CD14-positive monocyte (primary cell): Measurements from ENCODE around the gene TNFRSF12A. TPM values are rescaled to one million over a fixed set of nuclear protein-coding genes. Genes with fewer than 3 reads are reported as not detected.
A peak's percentile ranks its signal among the peaks of the same experiment; 100 is the strongest.

Source experiments
- DNase-seq, 3 donors: peaks; one replicate each; pipeline ENCODE4 v3.0.0-alpha.2; 2011 to 2022
- H2AFZ ChIP-seq: 2 replicates; pipeline ENCODE4 v1.6.0; 2012; ENCODE audit warnings: mild to moderate bottlenecking, low read depth, low read length, inconsistent platforms; ENCODE audit not compliant: insufficient read depth, poor library complexity, severe bottlenecking
- H3K27ac ChIP-seq, 2 donors: 1 replicate in 1 of 2; 2 replicates in 1 of 2; pipeline ENCODE4 v1.5.1; 2012 to 2013; ENCODE audit warnings: low read length in 2 of 2, control low read depth in 1 of 2, inconsistent platforms in 1 of 2, low read depth in 1 of 2, mild to moderate bottlenecking in 1 of 2
- H3K27me3 ChIP-seq, 2 donors: one replicate each; pipeline versions ENCODE4 v1.6.0 to v1.6.1; 2011 to 2013; ENCODE audit warnings: low read length in 2 of 2; ENCODE audit not compliant: control insufficient read depth in 2 of 2, insufficient read depth in 2 of 2
- H3K36me3 ChIP-seq, 2 donors: replicated peaks in 1 of 2; 1 replicate in 1 of 2; 2 replicates in 1 of 2; pipeline versions ENCODE4 v1.5.1 to v1.6.1; 2012 to 2013; ENCODE audit warnings: low read length in 2 of 2, control low read depth in 1 of 2, inconsistent platforms in 1 of 2, mild to moderate bottlenecking in 1 of 2; ENCODE audit not compliant: insufficient read depth in 2 of 2, control insufficient read depth in 1 of 2
- H3K4me1 ChIP-seq, 2 donors: 1 replicate in 1 of 2; 2 replicates in 1 of 2; pipeline versions ENCODE4 v1.5.1 to v1.6.1; 2012 to 2013; ENCODE audit warnings: low read length in 2 of 2, control low read depth in 1 of 2, inconsistent platforms in 1 of 2, mild to moderate bottlenecking in 1 of 2, moderate library complexity in 1 of 2; ENCODE audit not compliant: insufficient read depth in 2 of 2, control insufficient read depth in 1 of 2
- H3K4me2 ChIP-seq: replicated peaks from 2 replicates; pipeline ENCODE3; 2012; ENCODE audit warnings: low read length, moderate library complexity, mild to moderate bottlenecking; ENCODE audit not compliant: poor library complexity, severe bottlenecking; ENCODE audit errors: extremely low read depth
- H3K4me3 ChIP-seq, 3 experiments: fragments of 200-600 bp in 1 of 3; sonication (generic) in 1 of 3; replicated peaks in 1 of 3; 1 replicate in 2 of 3; 2 replicates in 1 of 3; pipeline ENCODE4 v1.5.1; 2011 to 2013; ENCODE audit warnings: low read length in 3 of 3, mild to moderate bottlenecking in 3 of 3, control low read depth in 2 of 3, low read depth in 2 of 3, inconsistent platforms in 1 of 3, moderate library complexity in 1 of 3
- H3K79me2 ChIP-seq: 2 replicates; pipeline ENCODE4 v1.6.0; 2012; ENCODE audit warnings: mild to moderate bottlenecking, control low read depth, inconsistent platforms, low read length, moderate library complexity; ENCODE audit not compliant: insufficient read depth
- H3K9ac ChIP-seq: 2 replicates; pipeline ENCODE4 v1.6.0; 2017; ENCODE audit warnings: low read length, mild to moderate bottlenecking; ENCODE audit not compliant: insufficient read depth, poor library complexity, severe bottlenecking
- H3K9me3 ChIP-seq, 2 donors: replicated peaks in 1 of 2; 1 replicate in 1 of 2; 2 replicates in 1 of 2; pipeline versions ENCODE4 v1.5.1 to v1.6.1; 2012 to 2013; ENCODE audit warnings: low read length in 2 of 2, control low read depth in 1 of 2; ENCODE audit not compliant: control insufficient read depth in 1 of 2, insufficient read depth in 1 of 2
- H4K20me1 ChIP-seq: 2 replicates; pipeline ENCODE4 v1.6.0; 2012; ENCODE audit warnings: mild to moderate bottlenecking, low read length, control low read depth, moderate library complexity; ENCODE audit not compliant: insufficient read depth
- H3K27ac Mint-ChIP-seq, 7 donors: one replicate each; pipeline ENCODE4 v1.8.0; 2020; ENCODE audit warnings: mild to moderate bottlenecking in 7 of 7, mixed read lengths in 7 of 7, moderate library complexity in 6 of 7, inconsistent platforms in 2 of 7
- H3K27me3 Mint-ChIP-seq, 3 donors: one replicate each; pipeline ENCODE4 v1.8.0; 2021 to 2022; ENCODE audit warnings: low read depth in 3 of 3, mild to moderate bottlenecking in 3 of 3, mixed read lengths in 3 of 3, moderate library complexity in 3 of 3, inconsistent platforms in 1 of 3
- H3K36me3 Mint-ChIP-seq, 2 donors: one replicate each; pipeline ENCODE4 v1.8.0; 2020; ENCODE audit warnings: mixed read lengths in 2 of 2, inconsistent platforms in 1 of 2, mild to moderate bottlenecking in 1 of 2
- H3K4me1 Mint-ChIP-seq: one replicate; pipeline ENCODE4 v1.8.0; 2020; ENCODE audit warnings: mild to moderate bottlenecking, mixed read lengths
- H3K4me3 Mint-ChIP-seq, 2 donors: one replicate each; pipeline ENCODE4 v1.8.0; 2020; ENCODE audit warnings: mild to moderate bottlenecking in 2 of 2, mixed read lengths in 2 of 2, moderate library complexity in 1 of 2
- H3K9me3 Mint-ChIP-seq, 7 donors: one replicate each; pipeline ENCODE4 v1.8.0; 2020 to 2022; ENCODE audit warnings: mixed read lengths in 7 of 7, mild to moderate bottlenecking in 6 of 7, moderate library complexity in 6 of 7, inconsistent platforms in 2 of 7
- WGBS: methylation state at CpG from one replicate; pipeline ENCODE4 v1.1.5; 2013; ENCODE audit warnings: missing lambda C conversion rate; ENCODE audit not compliant: insufficient coverage; 5-methylcytosine and 5-hydroxymethylcytosine counted together
- intact Hi-C, 2 donors: fragments of 100-400 bp; cut with micrococcal nuclease; formaldehyde crosslinking; loops; one replicate each; pipeline versions ENCODE4 v1.15.0 to v1.15.1; 2023
- polyA plus RNA-seq, 3 donors: library from polyadenylated mRNA; depleted of rRNA in 1 of 3; unstranded in 2 of 3; stranded (reverse) in 1 of 3; fragments of 300-500 nt in 2 of 3; fragments of >200 nt in 1 of 3; fragmentation: Illumina TruSeq in 2 of 3; gene quantifications; 1 replicate in 2 of 3; 2 replicates in 1 of 3; pipeline ENCODE4 v1.2.3, GENCODE V29; 2012 to 2021
- TF ChIP-seq, protein P1 (sequence below): fragments of 200-600 bp; IDR thresholded peaks from one replicate; pipeline ENCODE4 v1.8.0; 2022; ENCODE audit warnings: antibody characterized with exemption, mild to moderate bottlenecking

TNFRSF12A gene
- polyA plus RNA-seq, 3 donors: 2.9 to 6.2 (median 5.7) TPM

DNA sequence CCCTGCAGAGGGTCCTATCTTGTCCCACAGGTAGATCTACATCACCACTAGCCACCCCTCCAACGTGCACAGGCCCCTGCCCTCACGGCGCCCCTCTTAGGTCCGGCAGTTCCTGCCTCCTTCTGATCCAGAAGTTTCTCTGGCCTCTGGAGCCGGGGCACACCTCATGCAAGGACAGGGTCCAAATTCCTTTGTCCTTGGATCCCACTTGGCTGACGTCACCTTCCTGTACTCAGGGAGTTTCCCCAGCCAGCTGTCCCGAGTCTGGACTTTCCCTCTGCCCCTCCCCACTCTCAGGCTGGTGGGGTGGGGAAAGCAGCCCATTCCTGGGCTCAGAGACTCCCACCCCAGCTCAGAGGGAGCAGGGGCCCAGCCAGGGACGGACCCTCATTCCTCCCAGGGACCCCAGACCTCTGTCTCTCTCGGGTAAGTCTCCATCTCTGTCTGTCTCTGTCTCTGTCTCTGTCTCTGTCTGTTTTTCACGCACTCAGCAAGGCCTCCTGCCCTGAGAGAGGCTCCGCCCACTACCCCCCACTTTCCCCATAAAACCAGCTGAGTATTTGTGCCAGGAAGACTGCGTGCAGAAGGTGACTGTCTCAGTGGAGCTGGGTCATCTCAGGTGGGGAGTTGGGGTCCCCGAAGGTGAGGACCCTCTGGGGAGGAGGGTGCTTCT lies 45.0 kb downstream of the TNFRSF12A start, which contains the start of gene IL32:
Gene IL32 (plus strand): TSS at position 572 of the 673 bp plus-strand sequence. CDS start 172 bp downstream, outside the sequence.
- no peak within 1 kb of the TSS for H3K4me2 ChIP-seq
- no peaks in the 10 kb centered on the region for H3K79me2 ChIP-seq
- peak in 1 of 3 donors; percentile 55 for DNase-seq
- Mint-ChIP-seq H3K27me3 (peaks cover 0 to 9% (median 2%) of the 10 kb centered on the region in 3 donors), H3K27ac (peak within 1 kb of the TSS in 2 of 7 donors; percentile 32 to 33), H3K4me1 (peaks cover 27% of the 10 kb centered on the region), H3K9me3 (peaks cover 0 to 4% (median 0%) of the 10 kb centered on the region in 7 donors), H3K4me3 (peak within 1 kb of the TSS in 1 of 2 donors; percentile 66), H3K36me3 (no peaks in the 10 kb centered on the region)
- no peak within 1 kb of the TSS for H3K4me3 ChIP-seq
- WGBS: 97% methylated on average over 7 of the region's 13 CpGs
- intact Hi-C loops: no loop called here
- TF ChIP-seq, protein P1, sequence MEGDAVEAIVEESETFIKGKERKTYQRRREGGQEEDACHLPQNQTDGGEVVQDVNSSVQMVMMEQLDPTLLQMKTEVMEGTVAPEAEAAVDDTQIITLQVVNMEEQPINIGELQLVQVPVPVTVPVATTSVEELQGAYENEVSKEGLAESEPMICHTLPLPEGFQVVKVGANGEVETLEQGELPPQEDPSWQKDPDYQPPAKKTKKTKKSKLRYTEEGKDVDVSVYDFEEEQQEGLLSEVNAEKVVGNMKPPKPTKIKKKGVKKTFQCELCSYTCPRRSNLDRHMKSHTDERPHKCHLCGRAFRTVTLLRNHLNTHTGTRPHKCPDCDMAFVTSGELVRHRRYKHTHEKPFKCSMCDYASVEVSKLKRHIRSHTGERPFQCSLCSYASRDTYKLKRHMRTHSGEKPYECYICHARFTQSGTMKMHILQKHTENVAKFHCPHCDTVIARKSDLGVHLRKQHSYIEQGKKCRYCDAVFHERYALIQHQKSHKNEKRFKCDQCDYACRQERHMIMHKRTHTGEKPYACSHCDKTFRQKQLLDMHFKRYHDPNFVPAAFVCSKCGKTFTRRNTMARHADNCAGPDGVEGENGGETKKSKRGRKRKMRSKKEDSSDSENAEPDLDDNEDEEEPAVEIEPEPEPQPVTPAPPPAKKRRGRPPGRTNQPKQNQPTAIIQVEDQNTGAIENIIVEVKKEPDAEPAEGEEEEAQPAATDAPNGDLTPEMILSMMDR: no peak
- no peaks in the 10 kb centered on the region for H3K9me3 ChIP-seq
- H3K4me1 ChIP-seq: peaks cover 22 to 26% of the 10 kb centered on the region in 2 donors
- no peak within 1 kb of the TSS for H2AFZ ChIP-seq
- no peaks in the 10 kb centered on the region for H4K20me1 ChIP-seq
- H3K36me3 ChIP-seq: no peaks in the 10 kb centered on the region
- H3K9ac ChIP-seq: no peak within 1 kb of the TSS
- H3K27me3 ChIP-seq: no peaks in the 10 kb centered on the region
- no peak within 1 kb of the TSS for H3K27ac ChIP-seq

DNA sequence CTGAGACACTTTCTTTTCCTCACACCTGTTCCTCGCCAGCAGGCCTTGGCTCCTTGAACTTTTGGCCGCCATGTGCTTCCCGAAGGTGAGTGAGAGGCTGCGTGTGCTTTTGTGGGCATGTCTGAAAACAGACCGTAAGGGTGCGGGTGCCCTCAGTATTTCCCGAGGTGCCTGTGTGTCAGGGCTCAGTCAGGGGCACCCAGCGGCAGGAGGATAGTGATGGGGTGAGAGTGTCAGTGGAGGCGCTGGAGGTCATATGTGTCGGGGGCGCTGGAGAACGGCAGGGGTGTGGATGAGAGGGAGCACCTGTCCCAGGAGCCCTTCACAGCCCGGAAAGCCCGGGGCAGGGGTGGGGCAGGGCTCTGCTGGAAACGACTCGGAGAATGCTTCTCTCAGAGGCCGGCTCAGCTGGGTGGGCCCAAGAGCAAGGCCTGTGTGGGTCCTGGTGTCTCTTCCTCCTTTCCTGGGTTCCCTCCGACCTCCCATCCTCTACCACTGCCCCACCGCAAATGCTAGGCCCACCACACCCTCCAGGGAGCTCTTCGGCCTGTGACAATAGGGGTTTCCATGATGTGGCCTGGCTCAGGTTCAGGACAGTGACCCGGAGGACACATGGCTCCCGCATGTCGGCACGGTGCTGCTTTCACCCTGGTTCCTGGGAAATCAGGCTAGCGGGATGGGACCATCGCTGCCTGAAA lies 45.7 kb downstream of the TNFRSF12A start:
- no peaks in the 10 kb centered on the region for H3K9me3 ChIP-seq
- DNase-seq: no peak
- H4K20me1 ChIP-seq: no peaks in the 10 kb centered on the region
- peaks cover 22 to 33% of the 10 kb centered on the region in 2 donors for H3K4me1 ChIP-seq
- no peak overlapping the region for H3K4me3 ChIP-seq
- H2AFZ ChIP-seq: no peak overlapping the region
- H3K4me3 Mint-ChIP-seq: peak overlapping the region in 1 of 2 donors; percentile 66
- H3K4me2 ChIP-seq: no peak overlapping the region
- H3K36me3 Mint-ChIP-seq: no peaks in the 10 kb centered on the region
- peaks cover 0 to 4% (median 0%) of the 10 kb centered on the region in 7 donors for H3K9me3 Mint-ChIP-seq
- intact Hi-C loops: no loop called here
- H3K27me3 Mint-ChIP-seq: peaks cover 0 to 7% (median 3%) of the 10 kb centered on the region in 3 donors
- H3K27me3 ChIP-seq: no peaks in the 10 kb centered on the region
- H3K79me2 ChIP-seq: no peaks in the 10 kb centered on the region
- H3K4me1 Mint-ChIP-seq: peaks cover 32% of the 10 kb centered on the region
- H3K36me3 ChIP-seq: no peaks in the 10 kb centered on the region
- no peak overlapping the region for H3K9ac ChIP-seq
- H3K27ac ChIP-seq: no peak overlapping the region
- H3K27ac Mint-ChIP-seq: peak overlapping the region in 1 of 7 donors; percentile 32
- WGBS: 98% methylated on average over 19 of the region's 26 CpGs
- TF ChIP-seq, protein P1: no peak
